ENCODE measurements around the gene CRB3.

GRCh38 chr19:6480848-6481415 is 16.9 kb downstream of the CRB3 start:
- TF ChIP-seq TAF1 (IDR thresholded peaks at IDR 0.05; ENCODE audit: borderline replicate concordance, insufficient read depth, low read length), result no peak
- no peak for TF ChIP-seq SIN3A (IDR thresholded peaks at IDR 0.05; ENCODE audit: borderline replicate concordance, insufficient read depth, low read length)
- TF ChIP-seq POLR2AphosphoS5 (IDR thresholded peaks at IDR 0.05; ENCODE audit: low read depth, low read length), result no peak
